IMR-90 (cell line): ENCODE results near the gene RNF227. TPM values are rescaled to one million over a fixed set of nuclear protein-coding genes. Genes with fewer than 3 reads are reported as not detected.
"Not testable (repeated sequence)": the region's sequence is repeated elsewhere in the genome, so short reads cannot be mapped to it uniquely, and the experiment has no call there.

ENCODE experiments used
- ATAC-seq: fragments of 200-7000 bp; cut with Tn5 transposase; 2 replicates; pipeline ENCODE4 v1.9.1; 2020; ENCODE audit warnings: low read depth, mild to moderate bottlenecking, moderate library complexity
- BruUV-seq: library from RNA; stranded (reverse); fragments of 400-500 nt; replicated peaks from 2 replicates; lab custom pipeline; 2021; lab: Mats Ljungman, UMichigan
- CTCF ChIA-PET: fragments of 300-600 bp; formaldehyde crosslinking; extraction: SDS; loops from one replicate; lab custom pipeline; 2021; ENCODE audit warnings: antibody characterized with exemption; lab: Yijun Ruan, JAX
- POLR2A ChIA-PET: fragments of 300-600 bp; sonication (Branson Sonifier 250); formaldehyde crosslinking; loops from one replicate; lab custom pipeline; 2022; ENCODE audit warnings: antibody characterized with exemption; ENCODE audit not compliant: unreplicated experiment; lab: Charles Lee
- DNase-seq: peaks from one replicate; pipeline ENCODE4 v3.0.0; 2013
- H2AFZ ChIP-seq: replicated peaks from 2 replicates; pipeline ENCODE3; 2013; ENCODE audit warnings: low read length, mild to moderate bottlenecking; ENCODE audit not compliant: poor library complexity
- H2AK5ac ChIP-seq: 2 replicates; pipeline ENCODE4 v1.6.1; 2013; ENCODE audit warnings: low read depth, low read length, inconsistent platforms
- H2AK9ac ChIP-seq: replicated peaks from 2 replicates; pipeline ENCODE3; 2013; ENCODE audit warnings: mild to moderate bottlenecking, low read depth, low read length, moderate library complexity; ENCODE audit not compliant: poor library complexity
- H2BK120ac ChIP-seq: 2 replicates; pipeline ENCODE4 v1.6.1; 2013; ENCODE audit warnings: low read depth, low read length, inconsistent platforms
- H2BK15ac ChIP-seq: 3 replicates; pipeline ENCODE4 v1.6.1; 2013; ENCODE audit warnings: low read depth, low read length, inconsistent platforms
- H2BK20ac ChIP-seq: 2 replicates; pipeline ENCODE4 v1.6.1; 2013; ENCODE audit warnings: low read depth, mild to moderate bottlenecking, inconsistent platforms, low read length, moderate library complexity
- H2BK5ac ChIP-seq: 2 replicates; pipeline ENCODE4 v1.6.1; 2013; ENCODE audit warnings: mild to moderate bottlenecking, low read depth, low read length, inconsistent platforms; ENCODE audit not compliant: poor library complexity, severe bottlenecking
- H3K14ac ChIP-seq: replicated peaks from 2 replicates; pipeline ENCODE4 v1.6.1; 2013; ENCODE audit warnings: low read depth, low read length, inconsistent platforms
- H3K18ac ChIP-seq: 2 replicates; pipeline ENCODE4 v1.6.1; 2013; ENCODE audit warnings: low read depth, low read length, control low read depth
- H3K23ac ChIP-seq: 2 replicates; pipeline ENCODE4 v1.6.1; 2013; ENCODE audit warnings: low read depth, low read length, inconsistent platforms
- H3K27ac ChIP-seq: 2 replicates; pipeline ENCODE4 v1.5.1; 2013; ENCODE audit warnings: mild to moderate bottlenecking, control low read depth, low read length; ENCODE audit not compliant: insufficient read depth
- H3K27me3 ChIP-seq: 2 replicates; pipeline ENCODE4 v1.6.1; 2013; ENCODE audit warnings: low read length; ENCODE audit not compliant: control insufficient read depth, insufficient read depth
- H3K36me3 ChIP-seq: 2 replicates; pipeline ENCODE4 v1.6.1; 2013; ENCODE audit warnings: low read length, mixed read lengths; ENCODE audit not compliant: control insufficient read depth, insufficient read depth
- H3K4ac ChIP-seq: 2 replicates; pipeline ENCODE4 v1.6.1; 2013; ENCODE audit warnings: low read depth, low read length, inconsistent platforms
- H3K4me1 ChIP-seq: 2 replicates; pipeline ENCODE4 v1.6.1; 2013; ENCODE audit warnings: low read length, mixed read lengths; ENCODE audit not compliant: control insufficient read depth, insufficient read depth
- H3K4me2 ChIP-seq: 2 replicates; pipeline ENCODE4 v1.6.1; 2013; ENCODE audit warnings: low read depth, mild to moderate bottlenecking, control low read depth, low read length, moderate library complexity
- H3K4me3 ChIP-seq: 2 replicates; pipeline ENCODE4 v1.5.1; 2013; ENCODE audit warnings: low read depth, mild to moderate bottlenecking, control low read depth, low read length, moderate library complexity; ENCODE audit not compliant: insufficient read depth
- H3K56ac ChIP-seq: 2 replicates; pipeline ENCODE4 v1.6.1; 2013; ENCODE audit warnings: low read length, inconsistent platforms; ENCODE audit not compliant: insufficient read depth; ENCODE audit errors: extremely low read depth
- H3K79me1 ChIP-seq, 2 experiments: 2 replicates each; pipeline ENCODE4 v1.6.1; 2013; ENCODE audit warnings: low read length in 2 of 2, inconsistent platforms in 1 of 2, low read depth in 1 of 2
- H3K9ac ChIP-seq: 2 replicates; pipeline ENCODE4 v1.6.1; 2013; ENCODE audit warnings: low read depth, low read length, control low read depth
- H3K9me1 ChIP-seq: 2 replicates; pipeline ENCODE4 v1.6.1; 2013; ENCODE audit warnings: low read length, inconsistent platforms; ENCODE audit not compliant: insufficient read depth
- H3K9me3 ChIP-seq: 2 replicates; pipeline ENCODE4 v1.6.1; 2013; ENCODE audit warnings: low read length; ENCODE audit not compliant: control insufficient read depth, insufficient read depth
- H4K20me1 ChIP-seq: 2 replicates; pipeline ENCODE4 v1.6.1; 2013; ENCODE audit warnings: low read length, inconsistent platforms; ENCODE audit not compliant: insufficient read depth
- H4K5ac ChIP-seq: 2 replicates; pipeline ENCODE4 v1.6.1; 2013; ENCODE audit warnings: mild to moderate bottlenecking, low read depth, low read length, control low read depth
- H4K8ac ChIP-seq, 2 experiments: 2 replicates each; pipeline ENCODE4 v1.6.1; 2013; ENCODE audit warnings: low read depth in 2 of 2, low read length in 2 of 2, control low read depth in 1 of 2, inconsistent platforms in 1 of 2
- H4K91ac ChIP-seq: 2 replicates; pipeline ENCODE4 v1.6.1; 2013; ENCODE audit warnings: low read depth, low read length, inconsistent platforms; ENCODE audit not compliant: insufficient read depth
- WGBS, 2 experiments: methylation state at CpG; one replicate each; pipeline versions ENCODE4 v1.1.5 to v1.1.7; 2013; ENCODE audit warnings: missing lambda C conversion rate in 2 of 2; ENCODE audit not compliant: insufficient read length in 1 of 2; ENCODE audit errors: extremely low coverage in 2 of 2; 5-methylcytosine and 5-hydroxymethylcytosine counted together
- dilution Hi-C: fragments of 300-500 bp; cut with HindIII; formaldehyde crosslinking; loops from one replicate; pipeline ENCODE4 v1.14.3; 2018; ENCODE audit warnings: low sequenced_read_pairs; ENCODE audit not compliant: unreplicated experiment
- in situ Hi-C: fragments of 300-500 bp; cut with MboI; formaldehyde crosslinking; loops from 3 replicates; pipeline ENCODE4 v1.14.3; 2019; ENCODE audit warnings: low sequenced_read_pairs, inconsistent platforms, mixed read lengths
- intact Hi-C: fragments of 100-400 bp; cut with micrococcal nuclease; formaldehyde crosslinking; loops from 2 replicates; pipeline ENCODE4 v1.10.0; 2022
- polyA plus RNA-seq, 3 experiments: library from polyadenylated mRNA; depleted of rRNA; stranded (reverse); fragments of >200 nt; gene quantifications; 2 replicates each; pipeline ENCODE4 v1.2.3, GENCODE V29; 2012; ENCODE audit warnings: low replicate concordance in 1 of 3
- total RNA-seq: library from RNA; depleted of rRNA; stranded (reverse); fragments of >200 nt; gene quantifications from 2 replicates; pipeline ENCODE4 v1.2.3, GENCODE V29; 2012

Gene RNF227
- total and polyA plus RNA-seq, 2 of the 4 experiments (the other 2 are of a cell fraction) = 1.3 to 3.1 TPM

DNA sequence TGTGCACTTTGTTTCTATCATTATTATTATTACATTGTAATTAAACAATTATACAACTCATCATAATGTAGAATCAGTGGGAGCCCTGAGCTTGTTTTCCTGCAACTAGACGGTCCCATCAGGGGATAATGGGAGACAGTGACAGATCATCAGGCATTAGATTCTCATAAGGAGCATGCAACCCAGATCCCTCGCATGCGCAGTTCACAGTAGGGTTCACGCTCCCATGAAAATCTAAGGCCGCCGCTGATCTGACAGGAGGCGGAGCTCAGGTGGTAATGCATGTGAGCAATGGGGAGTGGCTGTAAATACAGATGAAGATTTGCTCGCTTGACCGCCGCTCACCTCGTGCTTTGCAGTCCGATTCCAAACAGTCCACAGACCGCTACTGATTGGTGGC lies 37.2 kb upstream of the RNF227 start:
- H3K4me2 ChIP-seq, H4K20me1 ChIP-seq, H3K18ac ChIP-seq, H3K36me3 ChIP-seq, H3K4ac ChIP-seq, H3K27ac ChIP-seq, H3K9me1 ChIP-seq, H3K4me1 ChIP-seq, H2AFZ ChIP-seq, H4K8ac ChIP-seq, ATAC-seq, H3K79me1 ChIP-seq, POLR2A ChIA-PET, H2BK5ac ChIP-seq, DNase-seq, H3K56ac ChIP-seq, in situ Hi-C loops, H3K23ac ChIP-seq, H2AK5ac ChIP-seq, BruUV-seq, H2BK120ac ChIP-seq, H2BK15ac ChIP-seq, CTCF ChIA-PET, dilution Hi-C loops, H4K91ac ChIP-seq, H4K5ac ChIP-seq, H3K27me3 ChIP-seq, H3K14ac ChIP-seq, H2AK9ac ChIP-seq, intact Hi-C loops, H3K9ac ChIP-seq, H3K9me3 ChIP-seq, H2BK20ac ChIP-seq, H3K4me3 ChIP-seq: not testable (repeated sequence)
- 94% methylated on average over 6 of the region's 13 CpGs; no CpG with 5 or more reads in 1 of the 2 experiments for WGBS, 2 experiments
